Thyroid gland (tissue), 4 donors: ENCODE measurements around the gene TAB2. TPM values are rescaled to one million over a fixed set of nuclear protein-coding genes. Genes with fewer than 3 reads are reported as not detected.

Experiments used
- DNase-seq, 2 donors: peaks; one replicate each; pipeline ENCODE4 v3.0.0-alpha.2; 2019
- H3K27ac ChIP-seq, 3 donors: fragments of 200-600 bp; sonication (generic); 1 replicate in 2 of 3; 2 replicates in 1 of 3; pipeline ENCODE4 v1.5.1; 2016 to 2019; ENCODE audit warnings: mild to moderate bottlenecking in 1 of 3, moderate library complexity in 1 of 3
- H3K27me3 ChIP-seq: fragments of 200-600 bp; sonication (generic); one replicate; pipeline ENCODE4 v1.5.1; 2019
- H3K36me3 ChIP-seq, 2 donors: fragments of 200-600 bp; sonication (generic); one replicate each; pipeline ENCODE4 v1.5.1; 2016 to 2019
- H3K4me1 ChIP-seq, 2 donors: fragments of 200-600 bp; sonication (generic); one replicate each; pipeline ENCODE4 v1.5.1; 2017 to 2019
- H3K4me3 ChIP-seq, 3 donors: fragments of 200-600 bp; sonication (generic); replicated peaks in 1 of 3; 1 replicate in 2 of 3; 2 replicates in 1 of 3; pipeline ENCODE4 v1.5.1; 2016; ENCODE audit warnings: mild to moderate bottlenecking in 1 of 3
- H3K9me3 ChIP-seq: fragments of 200-600 bp; sonication (generic); one replicate; pipeline ENCODE4 v1.5.1; 2017
- CTCF ChIP-seq, 6 experiments: fragments of 200-600 bp in 3 of 6; fragments of 450-650 bp in 3 of 6; sonication (generic) in 3 of 6; IDR thresholded peaks; one replicate each; pipeline ENCODE4 v1.5.1; 2016 to 2019; ENCODE audit warnings: antibody characterized with exemption in 6 of 6, mild to moderate bottlenecking in 2 of 6, inconsistent platforms in 1 of 6, moderate library complexity in 1 of 6
- POLR2A ChIP-seq, 2 donors: fragments of 450-650 bp; IDR thresholded peaks; one replicate each; pipeline ENCODE4 v1.6.1; 2017; ENCODE audit warnings: antibody characterized with exemption in 2 of 2, mild to moderate bottlenecking in 2 of 2, moderate library complexity in 1 of 2
- WGBS, 2 donors: methylation state at CpG; one replicate each; pipeline ENCODE4 v1.1.5; 2017; 5-methylcytosine and 5-hydroxymethylcytosine counted together
- intact Hi-C: fragments of 100-400 bp; cut with DNase I; formaldehyde crosslinking; loops from one replicate; pipeline ENCODE4 v1.15.1; 2023
- total RNA-seq, 4 donors: library from RNA; depleted of rRNA; stranded (reverse); fragments of >200 nt; gene quantifications; one replicate each; pipeline ENCODE4 v1.2.3, GENCODE V29; 2016

Gene TAB2
- total RNA-seq, 4 donors from 2014 or later = 58.5 to 74.3 (median 64.7) TPM

DNA sequence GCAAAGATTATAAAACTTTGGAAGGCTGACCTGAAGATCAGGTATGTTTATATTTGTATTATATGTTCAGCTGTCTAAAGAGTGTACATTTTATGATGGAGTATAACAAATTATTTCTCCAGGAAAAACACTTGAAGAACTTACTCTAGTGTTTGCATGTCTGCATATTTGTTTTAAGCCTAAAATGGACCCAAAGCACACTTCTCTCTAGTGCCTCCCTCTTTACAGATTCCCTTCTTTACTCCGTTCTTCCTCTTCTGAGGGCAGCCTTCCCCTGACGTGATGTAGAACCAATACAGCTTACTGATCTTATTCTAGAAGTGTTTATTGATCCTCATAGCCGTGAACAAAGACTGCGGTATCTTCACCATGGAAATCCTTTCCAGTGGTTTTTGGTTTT, 96.5 kb downstream of the TAB2 start:
- no peaks in the 10 kb centered on the region for H3K9me3 ChIP-seq
- intact Hi-C loops = no loop called here
- H3K4me1 ChIP-seq = peaks cover 0 to 4% of the 10 kb centered on the region in 2 donors
- H3K36me3 ChIP-seq = peaks cover 4 to 12% of the 10 kb centered on the region in 2 donors
- no peaks in the 10 kb centered on the region for H3K27me3 ChIP-seq
- no peak for DNase-seq
- TF ChIP-seq CTCF (IDR thresholded peaks at IDR 0.05) (no peak), POLR2A (IDR thresholded peaks at IDR 0.05) (no peak)
- no peak overlapping the region for H3K4me3 ChIP-seq
- 86 to 95% methylated on average over 4 of the region's 4 CpGs for WGBS, 2 donors
- H3K27ac ChIP-seq = no peak overlapping the region

DNA sequence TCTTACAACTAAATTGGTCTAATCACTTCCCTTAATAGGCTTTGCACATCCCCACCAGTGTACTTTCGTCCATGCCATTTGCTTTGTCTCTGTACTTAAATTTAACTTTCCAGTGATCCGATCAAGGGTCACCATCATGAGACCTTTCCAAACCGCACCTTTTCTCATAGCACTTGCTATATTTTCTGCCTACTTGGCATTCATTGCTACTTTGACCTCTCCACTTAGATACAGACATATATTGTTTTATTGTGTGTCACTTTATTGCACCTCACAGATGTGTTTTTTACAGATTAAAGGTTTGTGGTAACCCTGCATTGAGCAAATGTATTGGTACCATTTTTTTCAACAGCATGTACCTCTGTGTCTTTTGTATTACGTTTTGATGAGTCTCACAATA, 97.3 kb downstream of the TAB2 start:
- TF ChIP-seq CTCF (IDR thresholded peaks at IDR 0.05) (no peak), POLR2A (IDR thresholded peaks at IDR 0.05) (no peak)
- peaks cover 0 to 8% of the 10 kb centered on the region in 2 donors for H3K36me3 ChIP-seq
- no peaks in the 10 kb centered on the region for H3K27me3 ChIP-seq
- H3K4me3 ChIP-seq = no peak overlapping the region
- no peak for DNase-seq
- WGBS, 2 donors = 96 to 98% methylated on average over 4 of the region's 4 CpGs
- H3K27ac ChIP-seq = no peak overlapping the region
- no peaks in the 10 kb centered on the region for H3K9me3 ChIP-seq
- intact Hi-C loops = no loop called here
- peaks cover 0 to 4% of the 10 kb centered on the region in 2 donors for H3K4me1 ChIP-seq

- Histone ChIP-seq H3K9me3 (no peaks in the 10 kb centered on the region), H3K36me3 (no peaks in the 10 kb centered on the region), H3K4me3 (no peak overlapping the region), H3K27ac (no peak overlapping the region), H3K27me3 (no peaks in the 10 kb centered on the region), H3K4me1 (peaks cover 7 to 10% of the 10 kb centered on the region in 2 donors)
- 90% methylated on average over 13 of the region's 13 CpGs for WGBS, 2 donors
- intact Hi-C loops = loop anchor here (10.0 kb wide), 1 partner anchor 105 kb away; the partner anchor contains the start of gene TAB2
- no peak for DNase-seq
- no peak for TF ChIP-seq POLR2A (IDR thresholded peaks at IDR 0.05)
- no peak for TF ChIP-seq CTCF (IDR thresholded peaks at IDR 0.05)
Measured at GRCh38 chr6:149419696-149420404, 102.3 kb downstream of the TAB2 start.

DNA sequence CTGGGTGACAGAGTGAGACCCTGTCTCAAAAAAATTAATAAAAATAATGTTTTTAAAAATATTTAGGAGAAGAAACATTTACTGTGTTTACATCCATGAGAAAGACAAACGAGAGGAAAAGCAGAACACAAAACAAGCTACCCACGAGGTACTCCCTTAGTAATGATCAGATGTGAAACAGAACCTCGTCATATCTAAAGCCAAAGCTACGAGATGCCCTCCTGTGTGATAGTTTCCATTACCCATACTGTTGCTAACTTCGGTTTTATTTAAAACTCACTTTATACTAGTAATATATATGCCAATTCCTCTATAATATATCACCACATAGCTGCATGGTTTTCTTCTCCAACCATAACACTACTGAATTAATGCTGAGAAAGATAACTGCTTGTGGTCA, 103.6 kb downstream of the TAB2 start:
- H3K36me3 ChIP-seq = no peaks in the 10 kb centered on the region
- H3K27me3 ChIP-seq = no peaks in the 10 kb centered on the region
- no peak for DNase-seq
- H3K27ac ChIP-seq = no peak overlapping the region
- TF ChIP-seq POLR2A (IDR thresholded peaks at IDR 0.05) (no peak), CTCF (IDR thresholded peaks at IDR 0.05) (no peak)
- no peak overlapping the region for H3K4me3 ChIP-seq
- peaks cover 7 to 10% of the 10 kb centered on the region in 2 donors for H3K4me1 ChIP-seq
- no peaks in the 10 kb centered on the region for H3K9me3 ChIP-seq
- WGBS, 2 donors = 82 to 90% methylated on average over 5 of the region's 5 CpGs
- intact Hi-C loops = loop anchor here (10.0 kb wide), 1 partner anchor 106 kb away; the partner anchor contains the start of gene TAB2

GRCh38 chr6:149422581-149422980, 105.1 kb downstream of the TAB2 start:
- no peak for DNase-seq
- Histone ChIP-seq H3K27me3 (no peaks in the 10 kb centered on the region), H3K27ac (no peak overlapping the region), H3K4me1 (peaks cover 7 to 10% of the 10 kb centered on the region in 2 donors), H3K4me3 (no peak overlapping the region), H3K9me3 (no peaks in the 10 kb centered on the region), H3K36me3 (no peaks in the 10 kb centered on the region)
- 97 to 100% methylated on average over 4 of the region's 4 CpGs for WGBS, 2 donors
- intact Hi-C loops = loop anchor here (10.0 kb wide), 1 partner anchor 108 kb away; the partner anchor contains the start of gene TAB2
- TF ChIP-seq POLR2A (IDR thresholded peaks at IDR 0.05) (no peak), CTCF (IDR thresholded peaks at IDR 0.05) (no peak)
